HepG2 (cell line): ENCODE measurements around the gene MRPL18. TPM values are rescaled to one million over a fixed set of nuclear protein-coding genes. Genes with fewer than 3 reads are reported as not detected.

Experiments
- DZIP1 ChIP-seq: sonication (generic); formaldehyde crosslinking; IDR thresholded peaks from 2 replicates; pipeline ENCODE4 v1.5.0; 2020; ENCODE audit warnings: mild to moderate bottlenecking, missing genetic modification reagents
- FUBP1 ChIP-seq: sonication (generic); formaldehyde crosslinking; IDR thresholded peaks from 2 replicates; pipeline ENCODE4 v1.5.1; 2020; ENCODE audit warnings: missing genetic modification reagents, mild to moderate bottlenecking, borderline replicate concordance
- IRX3 ChIP-seq: sonication (generic); formaldehyde crosslinking; IDR thresholded peaks from 2 replicates; pipeline ENCODE4 v1.8.1; 2023; ENCODE audit warnings: mild to moderate bottlenecking, low read depth, missing genetic modification reagents, borderline replicate concordance
- MZF1 ChIP-seq: sonication (generic); formaldehyde crosslinking; IDR thresholded peaks from 2 replicates; pipeline ENCODE4 v1.8.1; 2023; ENCODE audit warnings: mild to moderate bottlenecking, missing genetic modification reagents, borderline replicate concordance
- PRDM4 ChIP-seq: sonication (generic); formaldehyde crosslinking; IDR thresholded peaks from 2 replicates; pipeline ENCODE4 v1.9.0; 2021; ENCODE audit warnings: missing genetic modification reagents, borderline replicate concordance
- RFX3 ChIP-seq: IDR thresholded peaks from 2 replicates; pipeline ENCODE4 v1.6.1; 2016; ENCODE audit warnings: missing biosample characterization, missing genetic modification reagents
- SALL1 ChIP-seq: sonication (generic); formaldehyde crosslinking; IDR thresholded peaks from 2 replicates; pipeline ENCODE4 v1.8.0; 2022; ENCODE audit warnings: mild to moderate bottlenecking, missing genetic modification reagents
- TCF7 ChIP-seq: sonication (generic); IDR thresholded peaks from 2 replicates; pipeline ENCODE4 v1.6.1; 2016; ENCODE audit warnings: antibody characterized with exemption, low read depth
- THAP7 ChIP-seq: sonication (generic); formaldehyde crosslinking; IDR thresholded peaks from 2 replicates; pipeline ENCODE4 v1.8.1; 2023; ENCODE audit warnings: mild to moderate bottlenecking, missing genetic modification reagents
- TRIM24 ChIP-seq: sonication (generic); formaldehyde crosslinking; IDR thresholded peaks from 2 replicates; pipeline ENCODE4 v1.8.0; 2022; ENCODE audit warnings: mild to moderate bottlenecking, missing genetic modification reagents
- XBP1 ChIP-seq: sonication (generic); formaldehyde crosslinking; IDR thresholded peaks from 2 replicates; pipeline ENCODE4 v1.5.0; 2020; ENCODE audit warnings: missing genetic modification reagents
- ZNF256 ChIP-seq: sonication (generic); formaldehyde crosslinking; conservative IDR thresholded peaks from 2 replicates; pipeline ENCODE4 v1.4.0; 2020; ENCODE audit warnings: missing genetic modification reagents
- ZNF704 ChIP-seq: sonication (generic); formaldehyde crosslinking; IDR thresholded peaks from 2 replicates; pipeline ENCODE4 v1.8.1; 2023; ENCODE audit warnings: mild to moderate bottlenecking, inconsistent platforms, moderate library complexity, missing genetic modification reagents, borderline replicate concordance
- ZNF724P ChIP-seq: sonication (generic); formaldehyde crosslinking; IDR thresholded peaks from 2 replicates; pipeline ENCODE4 v1.8.0; 2022; ENCODE audit warnings: missing genetic modification reagents, borderline replicate concordance
- ZXDC ChIP-seq: sonication (generic); formaldehyde crosslinking; IDR thresholded peaks from 2 replicates; pipeline ENCODE4 v1.5.0; 2020; ENCODE audit warnings: mild to moderate bottlenecking, missing genetic modification reagents
- polyA plus RNA-seq, 8 experiments: library from polyadenylated mRNA; depleted of rRNA in 3 of 8; stranded (reverse) in 7 of 8; unstranded in 1 of 8; fragments of >200 nt; fragmentation: Illumina TruSeq in 4 of 8; extraction: Trizol in 4 of 8; gene quantifications; 2 replicates each; pipeline versions ENCODE4 v1.2.1 to v1.2.3, GENCODE V29; 2011 to 2016; ENCODE audit warnings: low read depth in 4 of 8, missing spikeins in 1 of 8, mixed read lengths in 1 of 8; ENCODE audit not compliant: insufficient read depth in 1 of 8
- total RNA-seq, 5 experiments: library from RNA; depleted of rRNA; stranded (reverse); fragments of >200 nt; fragmentation: Illumina TruSeq; extraction: Trizol; gene quantifications; 2 replicates each; pipeline ENCODE4 v1.2.3, GENCODE V29; 2016; ENCODE audit warnings: low read depth in 1 of 5

MRPL18 gene
- total and polyA plus RNA-seq, 2 of the 13 experiments (the other 11 are each of a cell fraction or from before 2014, with no cell fraction given), result 85.6 to 176 TPM

GRCh38 chr6:159806021-159806458, 15.8 kb downstream of the MRPL18 start (continued):
- TF ChIP-seq DZIP1 (CRISPR knock-in tag) (no peak), RFX3 (CRISPR knock-in tag) (no peak), ZNF724P (CRISPR knock-in tag) (no peak), IRX3 (CRISPR knock-in tag) (no peak), XBP1 (no peak), PRDM4 (CRISPR knock-in tag) (no peak), TCF7 (no peak), ZXDC (CRISPR knock-in tag) (no peak), ZNF256 (no peak), MZF1 (CRISPR knock-in tag) (no peak), THAP7 (CRISPR knock-in tag) (no peak), FUBP1 (CRISPR knock-in tag) (no peak), TRIM24 (CRISPR knock-in tag) (0 out of 2 replicates have a peak, but pooled peaks have one; percentile 29), ZNF704 (CRISPR knock-in tag) (no peak), SALL1 (no peak; the same call in 1 of the 2 replicates)
